ENCODE results near the gene GPR176. TPM values are rescaled to one million over a fixed set of nuclear protein-coding genes. Genes with fewer than 3 reads are reported as not detected.

The GPR176 gene
- total RNA-seq, 1 donor from 2014 or later, result 4.2 TPM

GRCh38 chr15:39767921-39768320, 152.1 kb downstream of the GPR176 start:
- TF ChIP-seq, protein P1, sequence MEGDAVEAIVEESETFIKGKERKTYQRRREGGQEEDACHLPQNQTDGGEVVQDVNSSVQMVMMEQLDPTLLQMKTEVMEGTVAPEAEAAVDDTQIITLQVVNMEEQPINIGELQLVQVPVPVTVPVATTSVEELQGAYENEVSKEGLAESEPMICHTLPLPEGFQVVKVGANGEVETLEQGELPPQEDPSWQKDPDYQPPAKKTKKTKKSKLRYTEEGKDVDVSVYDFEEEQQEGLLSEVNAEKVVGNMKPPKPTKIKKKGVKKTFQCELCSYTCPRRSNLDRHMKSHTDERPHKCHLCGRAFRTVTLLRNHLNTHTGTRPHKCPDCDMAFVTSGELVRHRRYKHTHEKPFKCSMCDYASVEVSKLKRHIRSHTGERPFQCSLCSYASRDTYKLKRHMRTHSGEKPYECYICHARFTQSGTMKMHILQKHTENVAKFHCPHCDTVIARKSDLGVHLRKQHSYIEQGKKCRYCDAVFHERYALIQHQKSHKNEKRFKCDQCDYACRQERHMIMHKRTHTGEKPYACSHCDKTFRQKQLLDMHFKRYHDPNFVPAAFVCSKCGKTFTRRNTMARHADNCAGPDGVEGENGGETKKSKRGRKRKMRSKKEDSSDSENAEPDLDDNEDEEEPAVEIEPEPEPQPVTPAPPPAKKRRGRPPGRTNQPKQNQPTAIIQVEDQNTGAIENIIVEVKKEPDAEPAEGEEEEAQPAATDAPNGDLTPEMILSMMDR (conservative IDR thresholded peaks at IDR 0.05), result no peak
- H3K27ac Mint-ChIP-seq (ENCODE audit: unreplicated experiment), result no peak overlapping the region

DNA sequence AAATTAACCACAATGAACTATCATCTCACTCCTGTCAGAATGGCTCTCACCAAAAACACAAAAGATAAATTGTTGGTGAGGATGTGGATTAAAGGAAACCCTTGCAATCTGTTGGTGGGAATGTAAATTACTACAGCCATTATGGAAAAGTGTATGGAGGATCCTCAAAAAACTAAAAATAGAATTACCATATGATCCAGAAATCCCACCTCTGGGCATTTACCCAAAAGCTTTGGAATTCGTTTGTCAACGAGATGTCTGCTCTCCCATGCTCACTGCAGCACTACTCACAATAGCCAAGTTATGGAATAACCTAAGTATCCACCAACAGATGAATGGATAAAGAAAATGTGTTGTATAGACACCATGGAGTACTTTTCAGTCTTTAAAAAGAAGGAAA, 159.1 kb downstream of the GPR176 start:
- no peaks in the 10 kb centered on the region for H3K27me3 Mint-ChIP-seq (ENCODE audit: low read depth)
- TF ChIP-seq, protein P1 (conservative IDR thresholded peaks at IDR 0.05), result no peak
- peaks cover 16% of the 10 kb centered on the region for H3K4me1 Mint-ChIP-seq
- H3K36me3 Mint-ChIP-seq (ENCODE audit: low read depth), result peaks cover 33% of the 10 kb centered on the region
- no peak overlapping the region for H3K4me3 Mint-ChIP-seq
- peaks cover 5% of the 10 kb centered on the region for H3K9me3 Mint-ChIP-seq
- no peak overlapping the region for H3K27ac Mint-ChIP-seq (ENCODE audit: unreplicated experiment)
- no peak for DNase-seq (ENCODE audit: low read depth, low spot score)

More at GRCh38 chr15:39767921-39768320, 152.1 kb downstream of the GPR176 start:
- Mint-ChIP-seq H3K27me3 (ENCODE audit: low read depth) (no peaks in the 10 kb centered on the region), H3K4me3 (no peak overlapping the region), H3K4me1 (peaks cover 19% of the 10 kb centered on the region), H3K36me3 (ENCODE audit: low read depth) (peaks cover 26% of the 10 kb centered on the region), H3K9me3 (no peaks in the 10 kb centered on the region)
- DNase-seq (ENCODE audit: low read depth, low spot score), result no peak

GRCh38 chr15:39756806-39757522, 163.1 kb downstream of the GPR176 start:
- no peak for DNase-seq (ENCODE audit: low read depth, low spot score)
- Mint-ChIP-seq H3K9me3 (peaks cover 4% of the 10 kb centered on the region), H3K36me3 (ENCODE audit: low read depth) (peaks cover 13% of the 10 kb centered on the region), H3K27me3 (ENCODE audit: low read depth) (peaks cover 4% of the 10 kb centered on the region), H3K4me1 (peaks cover 11% of the 10 kb centered on the region), H3K27ac (ENCODE audit: unreplicated experiment) (no peak overlapping the region), H3K4me3 (no peak overlapping the region)
- TF ChIP-seq, protein P1 (conservative IDR thresholded peaks at IDR 0.05), result peak; percentile 97

- no peak overlapping the region for H3K27ac Mint-ChIP-seq (ENCODE audit: unreplicated experiment)
- peaks cover 16% of the 10 kb centered on the region for H3K36me3 Mint-ChIP-seq (ENCODE audit: low read depth)
- no peak overlapping the region for H3K4me3 Mint-ChIP-seq
- DNase-seq (ENCODE audit: low read depth, low spot score), result no peak
- peaks cover 4% of the 10 kb centered on the region for H3K27me3 Mint-ChIP-seq (ENCODE audit: low read depth)
- peaks cover 4% of the 10 kb centered on the region for H3K4me1 Mint-ChIP-seq
- peaks cover 6% of the 10 kb centered on the region for H3K9me3 Mint-ChIP-seq
- TF ChIP-seq, protein P1 (conservative IDR thresholded peaks at IDR 0.05), result no peak
Observed at GRCh38 chr15:39752991-39753390, 167.1 kb downstream of the GPR176 start.

DNA sequence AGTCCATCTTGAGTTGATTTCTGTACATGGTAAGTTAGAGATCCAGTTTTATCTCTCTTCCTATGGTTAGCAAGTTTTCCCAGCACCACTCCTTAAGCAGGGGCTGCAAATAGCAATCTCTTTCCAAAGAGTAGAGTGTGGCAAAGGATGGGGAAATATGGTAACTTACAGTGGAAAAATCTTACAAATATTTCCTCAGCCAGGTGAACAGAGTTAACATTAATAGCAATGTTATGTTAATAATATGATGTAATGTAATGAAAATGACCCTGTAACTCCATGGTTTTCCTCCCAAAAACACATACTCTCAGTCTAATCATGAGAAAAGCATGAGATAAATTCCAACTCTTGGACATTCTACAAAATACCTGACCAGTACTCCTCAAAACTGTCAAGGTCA, 167.8 kb downstream of the GPR176 start:
- no peak for DNase-seq (ENCODE audit: low read depth, low spot score)
- Mint-ChIP-seq H3K27ac (ENCODE audit: unreplicated experiment) (no peak overlapping the region), H3K36me3 (ENCODE audit: low read depth) (peaks cover 16% of the 10 kb centered on the region), H3K4me3 (no peak overlapping the region), H3K4me1 (no peaks in the 10 kb centered on the region), H3K27me3 (ENCODE audit: low read depth) (peaks cover 4% of the 10 kb centered on the region), H3K9me3 (peaks cover 6% of the 10 kb centered on the region)
- TF ChIP-seq, protein P1 (conservative IDR thresholded peaks at IDR 0.05), result no peak

Other genes with a start within 250 kb of the GPR176 start
- 6.8 and 8.1 TPM in 2 replicates for gene FSIP1, start 137.4 kb downstream of the GPR176 start, total RNA-seq
- 52.1 and 53.0 TPM in 2 replicates for gene EIF2AK4, start 13.8 kb upstream of the GPR176 start, total RNA-seq
- gene SRP14, start 118.9 kb upstream of the GPR176 start, total RNA-seq, result 229 and 234 TPM in 2 replicates
- 18.0 and 23.0 TPM in 2 replicates for gene BMF, start 188.6 kb upstream of the GPR176 start, total RNA-seq
- 95.8 and 96.6 TPM in 2 replicates for gene BUB1B, start 240.8 kb upstream of the GPR176 start, total RNA-seq

All from neural crest cell (in vitro differentiated cells).